ENCODE data around the gene SLC16A7. TPM values are rescaled to one million over a fixed set of nuclear protein-coding genes. Genes with fewer than 3 reads are reported as not detected.

Gene SLC16A7
- polyA plus RNA-seq, 5 donors: 1.8 to 3.6 (median 2.7) TPM

GRCh38 chr12:59828521-59828920 lies 232.7 kb downstream of the SLC16A7 start:
- DNase-seq: no peak

- no peak for DNase-seq
These were observed 237.6 kb downstream of the SLC16A7 start for GRCh38 chr12:59833408-59833807.

- DNase-seq: peak in 1 of 2 donors; percentile 5
These were observed 239.0 kb downstream of the SLC16A7 start for GRCh38 chr12:59834659-59835474.
